SH-SY5Y (cell line): ENCODE measurements around the gene TF.

Experiments used
- GATA2 ChIP-seq: IDR thresholded peaks from 2 replicates; pipeline ENCODE4 v1.6.1; 2011; ENCODE audit warnings: mild to moderate bottlenecking, low read depth, low read length
- GATA3 ChIP-seq: IDR thresholded peaks from 2 replicates; pipeline ENCODE4 v1.6.1; 2011; ENCODE audit warnings: low read depth, mild to moderate bottlenecking, low read length, moderate library complexity

DNA sequence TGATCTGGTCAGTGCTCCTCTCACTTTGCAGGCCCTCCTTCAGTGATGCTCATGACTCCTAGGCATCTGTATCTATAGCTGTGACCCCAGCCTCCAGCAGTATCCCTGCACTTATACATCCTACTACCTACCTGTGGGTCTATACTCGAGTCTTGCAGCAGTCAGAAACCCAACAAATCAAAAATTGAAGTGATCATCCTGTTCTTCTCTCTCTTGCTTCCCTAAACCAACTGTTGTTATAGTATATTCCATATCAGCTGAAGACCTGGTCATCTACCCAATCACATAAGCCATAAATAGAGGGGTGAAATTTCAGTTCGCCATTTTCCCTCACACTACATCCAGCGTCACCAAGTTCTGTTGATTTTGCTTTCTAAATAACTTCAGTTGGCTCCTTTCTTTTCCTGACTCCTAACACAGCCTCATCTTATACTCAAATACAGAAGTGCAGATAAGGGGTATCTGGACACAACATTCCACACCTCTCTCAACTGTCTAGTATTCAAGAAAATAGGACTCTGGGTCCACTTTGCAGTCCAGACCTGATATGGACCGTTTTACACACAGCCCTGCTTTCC lies 33.5 kb downstream of the TF start:
- TF ChIP-seq GATA3 (no peak), GATA2 (no peak)
